HG03280 (cell line): Measurements from ENCODE around the gene PDGFB.

Experiments
- ATAC-seq: cut with Tn5 transposase; IDR thresholded peaks from one replicate; pipeline ENCODE4 v1.9.1; 2021; ENCODE audit warnings: mild to moderate bottlenecking, moderate library complexity; ENCODE audit not compliant: unreplicated experiment

The PDGFB gene

DNA sequence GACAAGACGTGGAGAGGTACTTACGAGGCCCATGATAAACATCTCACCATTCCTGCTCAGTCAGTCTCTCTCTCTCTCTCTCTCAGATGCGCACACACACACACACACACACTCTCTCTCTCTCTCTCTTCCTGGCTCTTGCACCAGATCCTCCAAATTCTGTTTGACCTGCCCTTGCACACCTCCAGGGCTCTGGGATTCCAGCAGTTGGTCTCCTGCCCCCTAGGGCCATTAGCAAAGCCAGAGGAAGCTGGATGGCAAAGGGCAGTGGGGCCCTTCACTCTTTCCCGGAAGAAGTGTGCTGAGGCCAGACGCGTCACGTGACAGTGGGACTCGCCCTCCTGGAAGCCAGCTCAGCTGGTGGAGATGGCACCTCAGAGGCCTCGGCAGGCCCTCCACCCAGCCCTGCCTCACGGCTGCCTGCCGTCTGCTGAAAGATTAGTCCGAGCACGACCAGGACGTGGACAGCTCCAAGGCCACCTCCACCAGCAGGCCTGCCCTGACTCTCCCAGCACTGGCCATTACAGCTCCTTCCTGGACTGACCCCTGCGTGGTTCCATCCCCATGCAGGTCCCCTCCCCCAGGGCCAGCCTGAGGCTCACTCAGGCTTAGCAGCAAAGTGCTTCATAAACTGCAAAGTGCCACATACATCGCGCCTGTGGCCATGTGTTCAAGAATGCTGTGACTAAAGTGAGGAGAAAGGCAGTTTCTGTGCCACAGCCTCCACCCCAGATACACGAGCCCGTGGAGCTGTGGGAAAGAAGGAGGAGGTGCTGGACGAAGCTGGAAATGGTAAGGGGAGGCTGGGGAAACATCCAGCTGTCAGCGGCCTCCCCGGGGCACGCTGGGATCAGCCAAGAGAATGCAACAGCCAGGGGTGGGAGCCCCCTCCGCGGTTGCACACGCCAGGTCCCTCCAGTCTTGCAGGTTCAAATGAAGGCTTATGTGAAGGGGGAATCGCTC lies 3.7 kb downstream of the PDGFB start:
- no peak for ATAC-seq

DNA sequence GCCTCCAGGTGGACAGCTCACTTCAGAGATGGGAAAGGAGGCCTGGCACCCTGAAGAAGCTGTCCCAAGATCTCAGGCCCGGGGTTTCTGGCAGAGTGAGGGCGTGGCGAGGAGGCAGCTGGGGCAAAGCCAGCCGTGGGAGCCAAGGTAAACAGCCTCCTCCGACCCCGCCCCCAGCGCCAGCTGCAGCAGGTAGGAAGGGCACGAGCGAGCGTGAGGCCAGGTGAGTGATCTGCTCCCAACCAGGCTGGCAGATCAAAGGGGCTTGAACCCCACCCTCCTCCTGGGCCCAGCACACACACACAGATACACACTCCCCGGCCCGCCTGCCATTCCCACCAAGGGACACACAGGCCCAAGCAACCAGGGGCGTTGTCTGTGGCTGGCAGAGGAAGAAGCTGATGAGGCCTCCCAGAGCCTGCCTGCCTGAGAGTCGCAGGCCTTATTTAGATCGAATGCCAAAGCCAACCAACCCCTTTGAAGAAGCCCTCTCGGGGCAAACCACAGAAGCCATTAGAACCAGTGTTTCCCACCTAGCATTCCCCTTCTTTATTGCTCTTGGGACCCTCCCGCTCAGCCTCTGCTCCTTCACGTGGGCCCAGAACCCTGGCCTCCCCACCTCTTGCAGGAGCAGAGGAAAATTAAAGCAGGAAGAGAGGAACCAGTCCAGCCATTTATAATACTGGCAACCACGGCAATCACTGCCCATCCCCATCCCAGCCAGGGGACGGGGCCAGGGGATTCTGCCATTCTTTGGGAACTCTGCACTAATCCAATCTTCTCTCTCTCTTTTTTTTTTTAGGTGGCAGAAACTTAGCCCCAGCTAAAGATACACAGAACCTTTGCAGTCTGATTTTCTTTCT lies 5.0 kb downstream of the PDGFB start:
- no peak for ATAC-seq

DNA sequence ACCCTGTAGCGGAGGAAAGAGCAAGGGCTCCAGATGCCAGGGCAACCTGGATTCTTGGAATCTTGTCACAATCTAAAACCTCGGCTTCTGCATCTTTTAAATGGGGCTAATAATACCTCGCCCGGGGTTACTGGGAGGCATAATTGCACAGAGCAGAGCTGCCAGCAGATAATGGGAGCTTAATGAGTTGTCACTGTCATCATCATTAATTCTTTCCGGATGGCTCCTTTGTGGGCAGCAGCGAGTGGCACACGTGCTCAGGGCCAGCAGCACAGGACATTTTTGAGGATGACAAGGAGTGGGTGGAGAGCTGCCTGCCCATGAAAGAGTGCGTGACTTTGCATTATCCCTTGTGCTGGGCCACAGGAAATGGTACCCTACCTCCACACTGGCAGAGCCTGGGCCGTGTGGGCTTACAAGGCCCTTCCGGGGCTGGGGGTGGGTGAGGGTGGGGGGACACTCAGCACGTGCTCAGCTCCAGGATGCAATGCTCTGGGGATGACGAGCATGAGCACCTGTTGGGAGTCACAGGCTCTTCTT lies 5.7 kb downstream of the PDGFB start:
- ATAC-seq, result no peak

DNA sequence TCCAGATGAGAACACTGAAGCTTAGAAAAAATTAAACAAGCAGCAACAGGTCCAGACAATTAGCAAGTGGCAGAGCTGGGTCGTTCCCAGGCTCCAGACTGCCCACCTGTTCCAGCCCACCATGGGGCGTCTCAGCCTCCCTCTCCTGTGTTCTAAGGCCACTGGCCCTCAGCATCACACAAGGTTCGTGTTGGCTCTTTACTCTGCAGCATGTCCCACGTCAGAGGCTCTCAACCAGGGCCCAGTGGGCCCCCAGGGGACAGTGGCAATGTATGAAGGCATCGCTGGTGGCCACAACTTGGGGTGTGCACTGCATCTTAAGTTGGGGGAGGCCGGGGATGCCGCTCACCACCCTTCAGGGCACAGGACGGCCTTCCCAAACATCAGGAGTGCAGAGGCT lies 6.2 kb downstream of the PDGFB start:
- ATAC-seq, result no peak

DNA sequence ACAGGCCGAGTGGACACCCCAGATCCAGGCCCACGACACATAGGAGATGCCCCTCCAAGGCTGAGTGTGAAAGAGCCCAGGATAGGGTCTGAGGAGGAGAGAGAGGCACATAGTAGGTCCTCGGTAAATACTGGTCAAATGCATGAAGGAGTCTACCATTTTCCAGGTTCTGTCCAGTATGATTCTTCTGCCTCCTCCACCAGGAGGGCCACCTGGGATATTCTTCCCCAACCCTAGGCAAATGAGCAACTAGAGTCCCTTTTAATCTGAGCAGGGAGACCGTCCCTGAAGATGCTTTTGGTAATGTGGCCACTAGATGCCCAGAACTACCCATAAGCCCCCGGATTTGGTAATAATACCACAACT lies 6.7 kb downstream of the PDGFB start:
- ATAC-seq, result no peak

DNA sequence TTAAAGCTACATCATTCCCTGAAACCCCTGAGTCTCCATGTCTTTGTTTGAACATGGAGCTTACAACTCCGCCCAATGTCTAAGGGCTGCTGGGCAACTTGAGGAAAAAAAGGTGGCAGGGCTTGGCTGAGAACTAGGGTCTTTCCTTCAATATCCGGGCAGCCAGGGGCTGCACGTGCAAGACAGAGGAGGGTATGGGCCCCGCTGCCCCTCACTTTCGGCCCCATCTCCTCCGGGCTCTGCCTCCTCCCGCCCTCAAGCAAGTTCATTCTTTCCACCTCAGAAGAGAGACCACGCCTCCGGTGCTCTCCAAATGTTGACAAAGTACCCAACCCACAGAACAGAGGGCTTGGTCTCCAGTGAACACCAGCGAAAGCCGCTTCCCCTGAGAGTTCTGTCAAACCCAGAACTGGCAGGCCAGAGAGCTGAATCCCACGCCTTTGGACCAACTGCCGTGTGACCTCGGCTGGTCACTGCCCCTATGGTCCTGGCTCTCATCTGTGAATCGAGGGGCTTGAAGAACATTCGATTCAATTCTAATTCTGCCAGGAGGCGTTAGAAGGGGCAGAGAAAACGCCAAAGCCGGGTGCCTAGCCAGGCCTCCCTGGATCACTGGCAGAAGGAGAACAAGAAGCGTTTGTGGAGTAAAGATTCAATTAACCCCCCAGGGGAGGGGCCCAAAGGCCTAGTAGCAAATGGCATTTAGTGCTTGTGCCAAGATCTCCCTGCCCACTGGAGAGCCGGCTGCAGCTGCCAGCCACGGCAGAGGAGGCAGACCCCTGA lies 7.3 kb downstream of the PDGFB start:
- ATAC-seq, result no peak

DNA sequence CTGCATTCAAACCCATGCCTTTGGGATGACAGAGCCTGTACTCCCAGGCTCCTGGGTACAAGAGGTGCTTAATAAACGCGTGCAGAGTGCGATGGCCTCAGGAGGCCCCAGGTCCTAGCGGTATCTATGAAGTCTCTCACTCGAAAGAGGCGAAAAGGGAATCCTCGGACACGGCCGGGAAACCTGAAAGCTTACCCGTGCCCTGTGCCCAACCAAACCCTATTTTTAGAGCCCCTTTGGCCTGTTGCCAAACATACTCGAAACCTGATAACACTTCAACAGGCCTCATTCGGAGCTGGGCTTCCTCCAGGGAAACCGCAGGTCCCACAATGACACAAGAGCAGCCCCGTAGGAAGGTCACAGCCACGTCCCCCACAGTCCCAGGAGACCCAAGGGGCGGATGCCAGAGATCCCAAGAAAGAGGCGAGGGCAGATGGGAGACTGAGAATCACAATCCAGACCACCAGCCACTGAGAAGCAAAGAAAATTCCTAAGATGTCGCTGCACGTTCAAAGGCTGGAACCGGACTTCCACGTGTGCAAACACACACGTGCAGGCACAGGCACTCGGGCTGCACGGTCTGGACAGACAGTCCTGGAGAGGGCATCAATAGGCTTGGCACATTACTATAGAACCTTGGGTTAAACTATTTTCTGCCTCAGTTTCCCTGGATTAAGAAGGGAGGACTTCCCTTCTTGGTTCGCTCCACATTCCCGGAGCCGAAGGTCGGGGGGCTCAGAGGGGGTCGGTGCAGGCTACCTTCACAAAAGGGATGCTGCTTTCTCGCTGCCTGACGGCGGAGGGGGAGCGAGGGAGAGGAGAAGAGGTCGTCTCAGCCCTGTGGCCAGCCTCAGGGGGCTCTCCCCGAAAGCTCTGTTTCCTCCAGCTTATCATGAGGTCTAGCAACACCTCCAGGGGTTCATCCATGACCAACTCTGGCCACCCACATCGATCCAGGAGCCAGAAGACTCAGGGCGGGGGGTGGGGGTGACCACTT lies 8.2 kb downstream of the PDGFB start:
- no peak for ATAC-seq

DNA sequence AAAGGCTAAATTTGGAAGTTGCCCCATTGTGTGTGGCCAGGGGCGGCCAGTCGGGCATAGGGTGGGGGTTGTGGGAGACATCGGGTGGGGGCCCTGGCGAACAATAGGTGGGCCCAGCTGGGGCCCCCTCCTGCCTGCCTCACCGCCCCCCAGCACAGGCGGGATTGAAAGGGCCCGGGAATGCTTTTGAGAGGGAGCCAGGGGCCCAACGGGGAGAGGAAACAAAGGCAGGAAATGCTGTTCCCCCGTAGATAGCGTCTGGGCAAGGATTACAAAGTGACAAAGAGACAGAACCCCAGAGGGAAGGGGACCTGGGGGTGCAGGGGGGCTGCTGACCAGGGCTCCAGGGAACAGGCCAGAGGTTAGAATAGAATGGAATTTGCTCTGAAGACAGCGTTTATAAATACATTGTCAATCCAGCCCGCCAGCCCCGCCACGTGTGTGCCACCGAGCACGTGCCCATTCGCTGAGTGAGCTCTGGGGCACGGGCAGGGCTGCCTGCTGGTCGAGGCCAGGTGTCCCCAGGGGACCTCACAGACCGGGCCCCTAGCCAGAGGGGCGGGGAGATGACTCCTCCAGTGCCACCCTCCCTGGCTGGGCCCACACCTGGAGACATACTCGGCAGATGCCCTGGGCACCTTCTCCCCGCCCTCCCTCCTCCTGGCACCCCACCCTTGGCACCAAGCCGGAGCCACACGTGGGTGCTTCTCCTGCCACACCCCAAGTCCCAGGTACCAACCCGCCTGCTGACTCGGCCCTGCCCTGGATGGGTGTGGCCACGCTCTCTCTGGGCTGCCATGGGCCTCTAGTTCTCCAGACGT lies 9.7 kb downstream of the PDGFB start:
- no peak for ATAC-seq

DNA sequence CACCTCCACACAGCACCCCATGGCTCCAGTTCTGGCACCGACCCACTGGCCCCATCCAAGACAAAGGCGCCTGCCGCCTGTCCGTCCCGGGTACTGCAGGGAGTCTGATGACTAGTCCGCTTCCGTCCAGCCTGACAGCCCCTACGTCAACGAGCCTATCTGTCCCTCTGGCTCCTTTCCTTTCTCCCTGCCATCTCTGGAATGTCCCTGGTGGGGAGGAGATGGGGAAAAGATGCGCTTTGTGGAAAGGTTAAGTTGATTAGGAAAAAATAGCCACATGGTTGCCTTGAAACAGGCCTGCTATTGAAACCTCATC lies 10.4 kb downstream of the PDGFB start:
- no peak for ATAC-seq

DNA sequence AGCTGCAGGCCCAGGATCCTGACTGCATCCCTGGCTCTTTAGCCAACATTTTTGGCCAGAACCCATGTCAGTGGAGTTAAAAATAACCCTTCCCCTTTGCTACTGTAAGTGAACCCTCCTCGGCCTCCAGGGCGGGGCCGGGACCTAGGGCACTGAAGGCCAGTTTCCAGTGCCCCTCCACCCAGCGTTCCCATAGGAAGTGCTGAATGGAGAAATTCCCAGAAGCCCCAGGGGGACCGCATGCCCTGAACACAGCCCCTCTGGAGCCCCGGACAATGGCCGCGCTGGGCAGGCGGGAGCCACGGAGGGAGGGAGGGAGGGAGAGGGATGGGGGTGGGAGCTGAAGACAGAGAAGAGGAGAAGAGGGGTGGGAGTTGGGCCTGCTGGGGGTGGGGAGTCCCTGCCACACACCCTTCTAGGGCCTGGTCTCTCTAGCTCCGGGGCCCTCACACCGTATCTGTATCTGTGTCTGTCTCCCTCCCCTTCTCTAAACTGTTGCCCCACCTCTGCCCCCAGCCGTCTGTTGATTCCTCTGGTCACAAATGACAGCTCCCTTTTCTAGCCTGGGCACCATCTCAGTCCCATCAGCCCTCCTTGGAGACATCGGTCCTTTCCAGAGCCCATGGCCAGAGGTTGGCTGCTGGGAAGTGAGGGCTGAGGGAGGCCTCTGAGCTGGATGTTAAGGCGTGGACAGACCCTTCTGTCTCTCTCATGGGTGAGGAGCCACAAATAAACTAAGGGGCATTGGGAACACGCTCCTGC lies 10.9 kb downstream of the PDGFB start:
- ATAC-seq, result no peak

DNA sequence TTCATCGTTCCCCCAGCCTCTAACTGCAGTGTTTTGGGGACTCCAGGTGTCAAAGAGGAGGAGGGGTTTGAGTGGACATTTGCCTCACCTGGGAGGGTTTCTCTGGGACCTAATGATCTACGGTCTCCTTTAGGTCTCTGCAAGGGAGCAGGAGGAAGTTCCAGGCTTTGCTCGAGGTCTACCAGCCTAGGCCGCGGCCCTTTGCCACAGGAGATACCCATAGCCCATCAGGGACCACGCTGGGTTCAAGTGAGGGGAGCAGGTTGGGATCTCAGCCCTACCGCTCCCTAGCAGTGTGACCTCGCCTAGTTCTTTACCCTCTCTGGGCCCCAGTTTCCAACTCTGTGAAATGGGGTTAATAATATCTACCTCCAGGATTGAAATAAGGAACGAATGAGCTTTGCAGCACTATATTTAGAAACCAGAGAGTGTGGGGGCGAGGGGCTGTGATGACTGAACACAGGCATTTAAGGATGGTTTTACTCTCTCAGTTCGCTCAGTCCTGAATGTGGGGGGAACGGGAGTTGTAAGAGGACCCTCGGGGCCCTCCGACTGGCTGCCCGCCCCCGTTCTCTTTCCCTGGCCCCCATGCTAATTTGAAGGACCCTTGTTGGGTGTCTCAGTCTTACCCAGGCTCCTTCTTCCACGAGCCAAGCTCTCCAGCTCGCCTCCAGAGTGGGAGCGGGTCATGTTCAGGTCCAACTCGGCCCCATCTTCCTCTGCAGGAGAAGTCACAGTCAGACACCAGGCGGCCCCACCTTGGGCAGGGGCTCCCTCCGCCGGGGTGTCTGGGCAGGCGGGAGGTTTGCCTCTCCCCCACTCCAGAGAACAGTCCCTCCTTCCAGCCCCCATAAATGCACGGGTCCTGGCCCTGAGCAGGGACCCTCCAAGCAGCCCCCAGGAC lies 11.7 kb downstream of the PDGFB start:
- no peak for ATAC-seq

DNA sequence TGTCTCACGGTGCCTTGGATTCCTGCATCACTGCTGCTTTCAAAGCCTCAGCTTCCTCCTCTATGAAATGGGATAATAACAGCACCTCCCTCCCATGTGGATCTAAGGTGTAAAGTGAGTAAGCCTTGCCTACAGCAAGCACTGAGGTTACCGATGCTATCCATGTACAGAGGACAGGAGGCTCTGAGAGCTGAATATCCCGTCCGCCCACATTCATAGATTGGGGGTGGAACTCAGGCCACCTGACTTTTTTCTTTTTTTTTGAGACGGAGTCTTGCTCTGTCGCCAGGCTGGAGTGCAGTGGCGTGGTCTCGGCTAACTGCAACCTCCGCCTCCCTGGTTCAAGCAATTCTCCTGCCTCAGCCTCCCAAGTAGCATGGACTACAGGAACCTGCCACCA lies 12.5 kb downstream of the PDGFB start:
- no peak for ATAC-seq

DNA sequence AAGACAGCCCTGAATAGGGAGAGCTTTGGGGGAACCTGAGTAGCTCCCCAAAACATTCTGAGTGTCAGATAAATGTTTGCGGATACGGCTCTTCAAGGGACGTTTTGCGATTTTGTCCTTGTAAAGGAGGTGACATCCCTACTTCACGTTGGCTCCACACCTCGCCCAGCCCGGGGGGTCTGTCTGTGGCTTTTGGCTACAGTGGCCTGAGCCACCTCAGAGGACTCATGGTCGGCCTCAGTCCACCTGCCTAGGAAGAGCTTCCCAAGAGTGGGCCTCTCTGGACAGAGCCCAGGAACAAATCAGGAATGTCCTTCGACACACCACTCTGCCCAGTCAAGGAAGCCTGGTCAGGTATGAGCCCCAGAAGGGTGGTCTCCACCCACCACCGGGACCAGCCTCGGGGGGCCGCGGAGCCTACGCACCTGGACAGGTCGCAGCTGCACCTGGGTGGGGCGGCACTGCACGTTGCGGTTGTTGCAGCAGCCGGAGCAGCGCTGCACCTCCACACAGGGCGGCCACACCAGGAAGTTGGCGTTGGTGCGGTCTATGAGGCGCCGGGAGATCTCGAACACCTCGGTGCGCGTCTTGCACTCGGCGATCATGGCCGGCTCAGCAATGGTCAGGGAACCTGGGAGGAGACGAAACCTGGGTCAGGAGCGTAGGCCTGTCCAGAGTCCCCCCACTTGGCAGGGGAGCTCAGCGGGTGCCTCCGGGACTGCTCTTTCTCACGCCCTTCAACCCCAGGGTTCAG lies 13.4 kb downstream of the PDGFB start:
- ATAC-seq, result no peak

DNA sequence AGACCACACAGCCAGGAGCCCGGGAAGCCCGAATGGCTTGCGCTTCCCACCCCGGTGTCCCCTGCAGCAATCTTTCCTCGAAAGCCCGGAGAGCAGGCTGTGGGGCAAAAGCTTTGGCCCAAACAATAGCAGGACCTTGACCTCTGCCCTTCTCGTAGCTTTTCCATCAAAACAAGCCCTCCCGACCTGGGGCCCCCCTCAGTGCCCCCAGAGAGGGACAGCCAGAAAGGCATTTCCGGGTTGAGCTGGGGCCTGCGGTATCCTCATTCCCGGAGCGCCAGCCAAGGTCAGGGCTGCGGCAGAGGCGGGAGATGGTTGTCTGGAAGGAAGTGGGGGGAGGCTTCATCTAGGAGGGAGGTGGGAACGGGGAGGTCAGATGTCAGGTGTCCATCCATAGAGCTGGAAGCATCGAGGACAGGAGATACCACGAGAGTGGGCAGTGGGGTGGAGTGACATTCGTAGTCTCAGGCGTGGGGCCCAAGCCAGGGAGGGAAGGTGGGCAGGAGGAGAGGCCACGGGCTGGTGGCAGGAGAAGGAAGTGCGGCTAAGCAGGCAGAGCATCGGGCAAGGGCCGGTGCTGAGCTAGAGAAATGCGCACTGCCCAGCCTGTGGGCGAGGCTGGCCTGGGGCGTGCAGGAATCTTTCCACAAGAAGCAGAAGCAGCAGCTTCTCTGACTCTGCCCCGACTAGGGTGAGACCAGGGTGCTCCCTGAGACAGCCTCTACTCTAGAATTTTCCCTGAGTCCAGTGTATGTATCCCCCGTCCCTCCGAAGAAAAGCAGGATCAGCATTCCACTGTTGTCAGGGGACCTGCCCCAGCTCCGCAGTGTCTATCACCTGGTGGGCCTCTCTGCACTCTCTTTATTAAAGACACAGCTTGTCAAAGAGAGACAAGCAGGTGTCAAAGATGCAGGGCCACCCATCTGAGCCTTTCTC lies 14.3 kb downstream of the PDGFB start:
- no peak for ATAC-seq

DNA sequence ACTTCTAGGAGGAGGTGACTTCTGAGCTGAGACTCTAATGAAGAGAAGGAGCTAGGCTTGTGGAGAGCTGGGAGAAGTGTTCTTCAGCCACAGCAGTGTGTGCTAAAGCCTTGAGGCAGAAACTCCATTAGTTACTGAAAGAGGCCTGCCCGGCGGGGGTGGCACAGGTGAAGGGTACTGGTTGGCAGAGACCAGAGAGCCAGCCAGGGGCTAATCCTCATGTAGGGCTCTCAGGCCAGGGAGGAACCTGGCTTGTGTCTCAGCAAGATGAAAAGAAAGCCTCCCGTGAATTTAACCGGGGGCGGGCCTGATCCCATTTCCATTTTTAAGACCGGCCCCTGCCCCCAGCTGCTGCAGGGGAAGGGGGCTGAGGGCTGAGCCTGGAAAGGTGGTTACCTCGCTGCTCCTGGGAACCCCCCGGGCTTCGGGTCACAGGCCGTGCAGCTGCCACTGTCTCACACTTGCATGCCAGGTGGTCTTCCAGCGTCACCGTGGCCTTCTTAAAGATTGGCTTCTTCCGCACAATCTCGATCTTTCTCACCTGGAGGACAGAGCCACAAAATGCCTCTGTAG lies 15.0 kb downstream of the PDGFB start:
- ATAC-seq, result no peak
